Endothelial cell of umbilical vein (primary cell): ENCODE results near the gene ASB5. TPM values are rescaled to one million over a fixed set of nuclear protein-coding genes. Genes with fewer than 3 reads are reported as not detected.

ENCODE experiments used
- BruUV-seq: library from RNA; stranded (reverse); fragments of 400-500 nt; replicated peaks from 2 replicates; lab custom pipeline; 2021; lab: Mats Ljungman, UMichigan
- CTCF ChIA-PET: fragments of 300-600, 350-600 bp; sonication (Branson Sonifier 250); formaldehyde crosslinking; loops from one replicate; lab custom pipeline; 2021; ENCODE audit warnings: antibody characterized with exemption, inconsistent platforms; lab: Charles Lee
- POLR2A ChIA-PET: fragments of 300-600, 350-600 bp; sonication (Branson Sonifier 250); formaldehyde crosslinking; loops from one replicate; lab custom pipeline; 2021; ENCODE audit warnings: antibody characterized with exemption, inconsistent platforms; lab: Charles Lee
- DNase-seq: peaks from one replicate; pipeline ENCODE4 v3.0.0-alpha.2; 2011; ENCODE audit warnings: low read depth, low spot score
- FAIRE-seq: peaks from 2 replicates; lab custom pipeline; 2011; peaks lifted over from hg19 to GRCh38; lab: Jason Lieb, UNC
- H2AFZ ChIP-seq: 2 replicates; pipeline ENCODE4 v1.6.0; 2012; ENCODE audit warnings: low read depth, low read length, control low read depth, inconsistent platforms
- H3K27ac ChIP-seq: 2 replicates; pipeline ENCODE4 v1.5.1; 2011; ENCODE audit warnings: low read depth, mild to moderate bottlenecking, control low read depth, low read length, moderate library complexity; ENCODE audit not compliant: insufficient read depth
- H3K27me3 ChIP-seq, 2 experiments: 2 replicates each; pipeline versions ENCODE4 v1.6.0 to v1.6.1; 2011; ENCODE audit warnings: low read length in 2 of 2, mixed read lengths in 1 of 2; ENCODE audit not compliant: control insufficient read depth in 2 of 2, insufficient read depth in 2 of 2
- H3K36me3 ChIP-seq, 2 experiments: 2 replicates in 1 of 2; 3 replicates in 1 of 2; pipeline ENCODE4 v1.5.1; 2011; ENCODE audit warnings: low read length in 2 of 2, mild to moderate bottlenecking in 1 of 2, moderate library complexity in 1 of 2; ENCODE audit not compliant: control insufficient read depth in 2 of 2, insufficient read depth in 2 of 2; ENCODE audit errors: extremely low read depth in 1 of 2
- H3K4me1 ChIP-seq: 3 replicates; pipeline ENCODE4 v1.5.1; 2011; ENCODE audit warnings: mild to moderate bottlenecking, low read length; ENCODE audit not compliant: control insufficient read depth, insufficient read depth; ENCODE audit errors: extremely low read depth
- H3K4me2 ChIP-seq: 2 replicates; pipeline ENCODE4 v1.6.1; 2011; ENCODE audit warnings: low read length, control low read depth, mixed read lengths; ENCODE audit not compliant: insufficient read depth
- H3K4me3 ChIP-seq, 3 experiments: fragments of 200-600 bp in 1 of 3; sonication (generic), shearing (Covaris generic) in 1 of 3; replicated peaks in 1 of 3; 2 replicates each; pipeline ENCODE4 v1.5.1; 2011 to 2016; ENCODE audit warnings: control low read depth in 3 of 3, low read length in 3 of 3, mild to moderate bottlenecking in 2 of 3, inconsistent platforms in 1 of 3, low read depth in 1 of 3, moderate library complexity in 1 of 3; ENCODE audit not compliant: insufficient read depth in 1 of 3
- H3K79me2 ChIP-seq: 2 replicates; pipeline ENCODE4 v1.6.0; 2012; ENCODE audit warnings: low read length, inconsistent platforms; ENCODE audit not compliant: control insufficient read depth, insufficient read depth
- H3K9ac ChIP-seq: replicated peaks from 2 replicates; pipeline ENCODE3; 2011; ENCODE audit warnings: low read length, control low read depth; ENCODE audit not compliant: insufficient read depth; ENCODE audit errors: extremely low read depth
- H3K9me1 ChIP-seq: replicated peaks from 3 replicates; pipeline ENCODE4 v1.6.0; 2011; ENCODE audit warnings: mild to moderate bottlenecking, low read length; ENCODE audit not compliant: control insufficient read depth, insufficient read depth; ENCODE audit errors: extremely low read depth
- H3K9me3 ChIP-seq: replicated peaks from 2 replicates; pipeline ENCODE4 v1.5.1; 2012; ENCODE audit warnings: low read length, inconsistent platforms; ENCODE audit not compliant: control insufficient read depth, insufficient read depth
- H4K20me1 ChIP-seq: replicated peaks from 2 replicates; pipeline ENCODE3; 2011; ENCODE audit warnings: mild to moderate bottlenecking, low read length; ENCODE audit not compliant: control insufficient read depth, insufficient read depth; ENCODE audit errors: extremely low read depth
- CTCF ChIP-seq, 2 donors: IDR thresholded peaks; 1 replicate in 1 of 2; 2 replicates in 1 of 2; pipeline ENCODE4 v1.5.1; 2011; ENCODE audit warnings: low read length in 2 of 2, mild to moderate bottlenecking in 2 of 2, moderate library complexity in 2 of 2, control low read depth in 1 of 2, inconsistent platforms in 1 of 2, low read depth in 1 of 2; ENCODE audit not compliant: insufficient read depth in 1 of 2; ENCODE audit errors: extremely low read depth in 1 of 2
- EZH2 ChIP-seq: IDR thresholded peaks from 2 replicates; pipeline ENCODE4 v1.6.1; 2012; ENCODE audit warnings: borderline replicate concordance, low read depth, mild to moderate bottlenecking, moderate library complexity, low read length, inconsistent platforms; ENCODE audit not compliant: severe bottlenecking
- FOS ChIP-seq: IDR thresholded peaks from 2 replicates; pipeline ENCODE4 v1.6.1; 2011; ENCODE audit warnings: mild to moderate bottlenecking, low read length, moderate library complexity, borderline replicate concordance; ENCODE audit not compliant: insufficient read depth
- JUN ChIP-seq: IDR thresholded peaks from 2 replicates; pipeline ENCODE4 v1.6.1; 2011; ENCODE audit warnings: borderline replicate concordance, low read depth; ENCODE audit not compliant: insufficient read length, insufficient read depth
- MAX ChIP-seq: IDR thresholded peaks from 2 replicates; pipeline ENCODE4 v1.6.1; 2011; ENCODE audit not compliant: insufficient read depth, insufficient read length
- POLR2AphosphoS5 ChIP-seq: IDR thresholded peaks from 2 replicates; pipeline ENCODE4 v1.6.1; 2012; ENCODE audit warnings: low read depth, mild to moderate bottlenecking, control low read depth, low read length, moderate library complexity; ENCODE audit not compliant: insufficient read depth
- dilution Hi-C: fragments of 300-500 bp; cut with MboI; formaldehyde crosslinking; loops from one replicate; pipeline ENCODE4 v1.15.0; 2019; ENCODE audit warnings: low sequenced_read_pairs; ENCODE audit not compliant: extremely low pct_ligation_motif_present
- intact Hi-C: fragments of 100-400 bp; cut with micrococcal nuclease; formaldehyde crosslinking; loops from one replicate; pipeline ENCODE4 v1.10.0; 2022
- polyA plus RNA-seq, 4 experiments: library from polyadenylated mRNA; depleted of rRNA in 3 of 4; stranded (reverse) in 3 of 4; unstranded in 1 of 4; fragments of >200 nt; gene quantifications; 2 replicates each; pipeline versions ENCODE4 v1.2.1 to v1.2.3, GENCODE V29; 2011 to 2012; ENCODE audit warnings: missing spikeins in 1 of 4
- total RNA-seq: library from RNA; stranded (reverse); gene quantifications from 2 replicates; pipeline ENCODE4 v1.2.3, GENCODE V29; 2021

The ASB5 gene
- total and polyA plus RNA-seq, 2 donors (not counting 3 experiments of a cell fraction or from before 2014, with no cell fraction given), result not detected

GRCh38 chr4:176185051-176185450, 84.0 kb downstream of the ASB5 start:
- intact Hi-C loops, result no loop called here
- TF ChIP-seq POLR2AphosphoS5 (no peak), FOS (no peak), EZH2 (no peak), CTCF (IDR thresholded peaks at IDR 0.05; ENCODE audit: extremely low read depth in 1 of 2, insufficient read depth in 1 of 2, low read depth in 1 of 2, low read length in 2 of 2) (no peak), MAX (no peak), JUN (no peak)
- no peak overlapping the region for H3K9ac ChIP-seq
- DNase-seq (no peak), FAIRE-seq (no peak)
- no peaks in the 10 kb centered on the region for H3K36me3 ChIP-seq
- dilution Hi-C loops, result no loop called here
- POLR2A ChIA-PET, result no interaction called here
- no peaks in the 10 kb centered on the region for H3K27me3 ChIP-seq
- no peak overlapping the region for H3K4me3 ChIP-seq
- no peaks in the 10 kb centered on the region for H3K79me2 ChIP-seq
- H3K27ac ChIP-seq, result no peak overlapping the region
- H3K4me1 ChIP-seq, result no peaks in the 10 kb centered on the region
- H2AFZ ChIP-seq, result no peak overlapping the region
- H3K9me3 ChIP-seq, result no peaks in the 10 kb centered on the region
- no peak overlapping the region for H3K4me2 ChIP-seq
- no TSS peak for BruUV-seq
- no peaks in the 10 kb centered on the region for H4K20me1 ChIP-seq
- no peaks in the 10 kb centered on the region for H3K9me1 ChIP-seq
- CTCF ChIA-PET, result no interaction called here

Other genes starting within 250 kb of the ASB5 start
- gene WDR17, start 203.4 kb downstream of the ASB5 start, total RNA-seq, result 0.42 TPM in 1 of 2 replicates, not detected in the other
- gene WDR17, start 203.4 kb downstream of the ASB5 start, polyA plus RNA-seq, result 0.05 and 0.07 TPM in 2 replicates
- gene SPATA4, start 73.6 kb downstream of the ASB5 start, total RNA-seq, result not detected in 2 replicates
- not detected in 2 replicates for gene SPATA4, start 73.6 kb downstream of the ASB5 start, polyA plus RNA-seq
- 179 and 183 TPM in 2 replicates for gene SPCS3, start 50.7 kb upstream of the ASB5 start, total RNA-seq
- 25.4 and 36.4 TPM in 2 replicates for gene SPCS3, start 50.7 kb upstream of the ASB5 start, polyA plus RNA-seq